ENCODE results near the gene SYNPO2.
"Not testable (repeated sequence)": the region's sequence is repeated elsewhere in the genome, so short reads cannot be mapped to it uniquely, and the experiment has no call there.

Gene SYNPO2

GRCh38 chr4:118981171-118981838 is 92.7 kb downstream of the SYNPO2 start:
- no peak for DNase-seq

- peak; percentile 1 for DNase-seq
Measured at GRCh38 chr4:118981839-118982381, 93.3 kb downstream of the SYNPO2 start.

GRCh38 chr4:118983293-118983692 is 94.6 kb downstream of the SYNPO2 start:
- no peak for DNase-seq

- no peak for DNase-seq
Measured at GRCh38 chr4:118983831-118984230, 95.2 kb downstream of the SYNPO2 start.

DNA sequence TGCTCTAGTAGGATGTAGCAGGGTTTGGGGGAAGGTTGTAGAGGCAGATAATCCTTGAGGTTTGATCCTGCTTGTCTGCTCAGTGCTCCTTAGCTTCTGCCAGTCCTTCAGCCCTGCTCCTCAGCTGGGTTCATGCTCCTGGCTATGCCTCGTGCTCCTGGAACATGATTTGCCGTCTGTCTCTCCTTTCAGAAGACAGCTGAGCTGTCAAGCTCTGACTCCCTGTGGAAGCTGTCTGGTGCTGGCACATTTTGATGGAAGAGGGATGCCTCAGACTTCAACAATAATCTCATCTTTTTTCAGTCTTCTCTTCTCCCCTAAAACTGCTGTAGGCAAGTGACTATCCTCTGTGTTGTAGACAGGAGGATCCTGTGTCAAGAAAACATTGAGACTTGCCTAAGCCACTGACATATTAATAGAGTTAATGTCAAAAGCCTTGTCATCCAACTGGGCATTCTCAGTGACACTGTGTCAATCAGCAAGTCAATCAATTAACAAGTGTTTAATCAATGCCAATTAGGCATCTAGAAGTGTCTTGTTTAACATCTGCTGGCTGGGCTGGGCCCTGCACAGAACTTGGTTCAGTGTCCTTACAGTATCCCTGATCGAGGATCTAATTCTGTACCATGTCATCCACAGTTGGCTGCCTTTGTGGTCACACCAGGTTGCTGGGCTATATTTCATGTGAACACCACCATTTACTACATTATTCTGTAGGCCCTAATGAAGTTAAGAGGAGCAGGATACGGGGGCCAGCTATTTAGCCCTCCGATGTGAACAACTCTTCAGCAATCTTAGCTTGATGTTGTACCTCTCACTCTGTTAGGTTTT is 96.7 kb downstream of the SYNPO2 start:
- DNase-seq, result no peak

- no peak for DNase-seq
Measured at GRCh38 chr4:118987959-118988634, 99.4 kb downstream of the SYNPO2 start.

GRCh38 chr4:118988635-118988972 is 100.0 kb downstream of the SYNPO2 start:
- no peak for DNase-seq

- no peak for DNase-seq
Measured at GRCh38 chr4:118989098-118990080, 100.7 kb downstream of the SYNPO2 start.

GRCh38 chr4:118991686-118992085 is 103.0 kb downstream of the SYNPO2 start:
- DNase-seq, result no peak

DNA sequence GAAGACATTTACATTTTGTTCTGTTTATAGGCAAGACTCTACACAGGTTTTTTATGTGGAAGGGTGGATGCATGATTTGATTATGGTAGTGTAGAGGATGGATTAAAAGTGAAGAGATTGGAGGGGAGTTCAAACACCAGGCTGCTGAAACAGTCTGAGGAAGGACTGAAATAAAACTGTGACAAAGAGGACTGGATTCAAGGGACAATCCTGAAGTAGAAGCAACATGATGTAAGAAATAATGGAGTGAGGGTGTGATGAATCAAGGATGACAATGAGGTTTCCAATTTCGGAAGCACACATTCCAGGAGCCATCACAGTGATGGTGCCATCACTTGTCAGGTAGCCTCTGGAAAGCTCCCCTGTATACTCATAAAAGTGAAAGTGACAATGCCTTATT is 103.5 kb downstream of the SYNPO2 start:
- DNase-seq, result no peak

DNA sequence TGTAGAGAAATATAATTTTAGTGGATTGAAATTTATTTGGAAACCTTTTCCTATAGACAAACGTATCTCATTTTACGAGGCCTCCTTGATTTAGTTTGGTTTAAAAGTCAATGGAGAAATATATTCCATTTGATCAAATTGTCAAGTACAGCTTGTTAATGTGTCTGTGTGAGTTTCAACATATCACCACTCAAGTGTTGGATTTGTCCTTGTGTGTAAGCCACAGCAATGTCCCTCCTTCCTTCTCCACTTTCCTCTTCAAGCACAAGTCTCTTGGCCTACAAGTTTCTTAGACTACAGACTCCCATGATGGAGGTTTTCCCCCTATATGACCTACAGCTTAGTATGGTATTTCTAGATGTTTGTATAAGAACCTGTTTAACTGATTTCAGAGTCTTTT is 104.7 kb downstream of the SYNPO2 start:
- DNase-seq, result no peak

GRCh38 chr4:118994030-118994429 is 105.4 kb downstream of the SYNPO2 start:
- DNase-seq, result no peak

GRCh38 chr4:118995693-118996391 is 107.2 kb downstream of the SYNPO2 start:
- DNase-seq, result no peak

GRCh38 chr4:118997601-118998000 is 108.9 kb downstream of the SYNPO2 start:
- DNase-seq, result no peak

GRCh38 chr4:118999919-119000318 is 111.3 kb downstream of the SYNPO2 start:
- DNase-seq, result no peak

DNA sequence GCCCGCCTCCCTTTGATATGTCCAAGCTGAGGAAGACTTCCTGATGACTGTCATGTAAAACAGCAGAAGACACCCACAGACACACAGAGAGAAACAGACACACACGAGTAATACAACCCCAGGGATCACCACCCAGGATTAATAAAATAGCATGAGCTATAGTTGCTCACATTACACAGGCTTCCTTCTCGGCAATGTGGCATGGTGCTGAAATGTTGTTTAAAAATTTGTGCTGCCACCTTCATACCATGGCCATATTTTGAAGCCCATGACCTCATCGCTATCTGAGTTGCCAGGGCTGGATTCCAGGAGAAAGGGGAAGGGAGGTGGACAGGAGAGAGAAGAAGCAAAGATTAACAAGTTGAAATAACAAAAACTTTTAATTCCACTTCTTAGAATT is 111.7 kb downstream of the SYNPO2 start:
- no peak for DNase-seq

DNA sequence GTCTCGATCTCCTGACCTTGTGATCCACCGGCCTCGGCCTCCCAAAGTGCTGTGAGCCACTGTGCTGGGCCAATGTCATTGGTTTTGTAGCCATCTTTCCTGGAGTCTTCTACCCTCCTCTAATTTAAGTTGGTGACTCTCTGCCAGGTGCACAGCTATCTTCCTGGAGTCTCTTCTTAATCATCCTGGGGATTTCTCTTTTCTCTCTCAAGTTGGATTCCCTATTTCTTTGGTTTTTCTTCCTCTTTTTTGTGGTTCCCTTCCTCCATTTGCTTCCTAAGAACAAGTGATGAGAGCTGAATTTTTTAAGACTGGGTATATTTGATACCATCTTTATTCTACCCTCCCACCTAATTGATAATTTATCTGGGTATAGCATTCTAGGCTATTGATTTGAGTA is 113.8 kb downstream of the SYNPO2 start:
- DNase-seq, result no peak

DNA sequence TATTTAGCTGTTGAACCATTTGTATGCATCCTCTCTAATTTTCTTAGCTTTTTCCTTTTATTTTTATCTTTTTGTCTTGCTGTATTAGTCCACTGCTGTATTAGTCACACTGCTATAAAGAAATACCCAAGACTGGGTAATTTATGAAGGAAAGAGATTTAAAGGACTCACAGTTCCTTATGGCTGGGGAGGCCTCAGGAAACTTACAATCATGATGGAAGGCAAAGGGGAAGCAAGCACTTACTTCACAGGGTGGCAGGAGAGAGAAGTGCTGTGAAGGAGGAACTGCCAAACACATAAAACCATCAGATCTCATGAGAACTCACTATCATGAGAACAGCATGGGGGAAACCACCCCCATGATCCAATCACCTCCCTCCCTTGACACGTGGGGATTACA is 114.3 kb downstream of the SYNPO2 start:
- not testable (repeated sequence) for DNase-seq

DNA sequence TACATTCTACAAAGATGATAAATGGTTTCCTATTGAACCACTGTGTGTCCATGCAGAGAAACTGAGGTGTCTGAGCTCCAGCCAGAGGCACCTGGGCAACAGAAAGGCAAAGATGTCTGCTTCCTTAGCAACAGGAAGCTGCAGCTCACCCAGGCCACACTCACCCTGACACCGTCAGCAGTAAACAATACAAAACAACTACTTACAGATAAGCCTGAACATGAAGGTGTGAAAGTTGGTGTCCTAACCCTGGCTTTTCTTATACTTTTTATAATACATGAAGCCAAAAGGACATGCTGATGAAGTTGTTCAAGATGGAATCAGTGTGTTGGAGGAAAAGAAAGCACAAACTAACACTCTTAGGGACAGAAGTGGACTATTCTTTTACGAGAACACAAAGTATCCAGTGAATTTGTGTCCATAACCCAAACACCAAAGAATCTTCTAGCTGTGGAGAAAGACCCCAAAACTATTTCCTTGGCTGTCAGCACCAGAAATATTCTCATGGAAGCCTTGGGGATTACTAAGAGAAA is 117.3 kb downstream of the SYNPO2 start:
- no peak for DNase-seq

GRCh38 chr4:119008761-119009160 is 120.1 kb downstream of the SYNPO2 start:
- DNase-seq, result no peak

GRCh38 chr4:119010221-119010620 is 121.6 kb downstream of the SYNPO2 start:
- not testable (repeated sequence) for DNase-seq
